Activated CD4-positive, CD25-positive, alpha-beta regulatory T cell treated with anti-CD3 and anti-CD28 coated beads, Interleukin-2, amount 50 U/mL, for 24 hours (primary cell): ENCODE measurements around the gene GTF3C1.
A peak's percentile ranks its signal among the peaks of the same experiment; 100 is the strongest.
"Not testable (repeated sequence)": the region's sequence is repeated elsewhere in the genome, so short reads cannot be mapped to it uniquely, and the experiment has no call there.

Source experiments
- ATAC-seq, 2 donors: fragments of 150-1000 bp; cut with Tn5 transposase; one replicate each; pipeline ENCODE4 v1.10.0; 2021; ENCODE audit warnings: mild to moderate bottlenecking in 1 of 2, moderate library complexity in 1 of 2

Gene GTF3C1

GRCh38 chr16:27549746-27550581 lies at the start of gene GTF3C1, which contains the start of gene KATNIP:
TSS of gene GTF3C1 (minus strand) at chr16:27549913. CDS start at chr16:27549890, 23 bp downstream.
TSS of gene KATNIP (plus strand) at chr16:27550144. CDS start at chr16:27550171, 27 bp downstream.
- peak; percentile 98 for ATAC-seq

- ATAC-seq, result no peak
Observed at GRCh38 chr16:27598931-27599565, 49.3 kb upstream of the GTF3C1 start.

GRCh38 chr16:27598220-27598619 lies 48.5 kb upstream of the GTF3C1 start:
- no peak for ATAC-seq

- no peak for ATAC-seq
Observed at GRCh38 chr16:27597361-27597760, 47.6 kb upstream of the GTF3C1 start.

GRCh38 chr16:27596411-27596810 lies 46.7 kb upstream of the GTF3C1 start:
- no peak for ATAC-seq

- no peak for ATAC-seq
Observed at GRCh38 chr16:27595993-27596392, 46.3 kb upstream of the GTF3C1 start.

- ATAC-seq, result no peak
Observed at GRCh38 chr16:27595475-27595874, 45.8 kb upstream of the GTF3C1 start.

GRCh38 chr16:27591837-27592236 lies 42.1 kb upstream of the GTF3C1 start:
- ATAC-seq, result no peak

GRCh38 chr16:27588057-27588456 lies 38.3 kb upstream of the GTF3C1 start:
- ATAC-seq, result no peak

- ATAC-seq, result no peak
Observed at GRCh38 chr16:27586711-27587110, 37.0 kb upstream of the GTF3C1 start.

- no peak for ATAC-seq
Observed at GRCh38 chr16:27585200-27585599, 35.5 kb upstream of the GTF3C1 start.

GRCh38 chr16:27583634-27584033 lies 33.9 kb upstream of the GTF3C1 start:
- no peak for ATAC-seq

GRCh38 chr16:27582883-27583282 lies 33.2 kb upstream of the GTF3C1 start:
- ATAC-seq, result no peak

- no peak for ATAC-seq
Observed at GRCh38 chr16:27579087-27579980, 29.6 kb upstream of the GTF3C1 start.

GRCh38 chr16:27576729-27577128 lies 27.0 kb upstream of the GTF3C1 start:
- no peak for ATAC-seq

GRCh38 chr16:27572711-27573110 lies 23.0 kb upstream of the GTF3C1 start:
- no peak for ATAC-seq

GRCh38 chr16:27571433-27572326 lies 22.0 kb upstream of the GTF3C1 start:
- ATAC-seq, result no peak

GRCh38 chr16:27570986-27571385 lies 21.3 kb upstream of the GTF3C1 start:
- not testable (repeated sequence) for ATAC-seq

GRCh38 chr16:27568077-27568476 lies 18.4 kb upstream of the GTF3C1 start:
- no peak for ATAC-seq

- no peak for ATAC-seq
Observed at GRCh38 chr16:27566417-27566816, 16.7 kb upstream of the GTF3C1 start.

- no peak for ATAC-seq
Observed at GRCh38 chr16:27564224-27564623, 14.5 kb upstream of the GTF3C1 start.

GRCh38 chr16:27561216-27561615 lies 11.5 kb upstream of the GTF3C1 start:
- ATAC-seq, result no peak
